NB4 (cell line): ENCODE measurements around the gene TEAD1.

Source experiments
- DNase-seq: peaks from one replicate; pipeline ENCODE4 v3.0.0; 2010; ENCODE audit warnings: low read depth
- H3K4me3 ChIP-seq: one replicate; pipeline ENCODE4 v1.5.1; 2011; ENCODE audit warnings: mild to moderate bottlenecking, low read depth, low read length, moderate library complexity
- MYC ChIP-seq: IDR thresholded peaks from 2 replicates; pipeline ENCODE4 v1.6.1; 2011; ENCODE audit warnings: low read depth, low read length
- POLR2A ChIP-seq: IDR thresholded peaks from 2 replicates; pipeline ENCODE4 v1.6.1; 2011; ENCODE audit warnings: mild to moderate bottlenecking; ENCODE audit not compliant: insufficient read length; ENCODE audit errors: extremely low read depth
- TF ChIP-seq, protein P1 (sequence below): IDR thresholded peaks from one replicate; pipeline ENCODE4 v1.5.1; 2012; ENCODE audit warnings: low read depth, low read length
- TF ChIP-seq, protein P2 (sequence below): IDR thresholded peaks from 2 replicates; pipeline ENCODE4 v1.6.1; 2011; ENCODE audit warnings: low read depth, low read length

The TEAD1 gene

GRCh38 chr11:12897867-12898266 is 223.6 kb downstream of the TEAD1 start:
- no peak overlapping the region for H3K4me3 ChIP-seq
- TF ChIP-seq POLR2A = no peak
- TF ChIP-seq, protein P1, sequence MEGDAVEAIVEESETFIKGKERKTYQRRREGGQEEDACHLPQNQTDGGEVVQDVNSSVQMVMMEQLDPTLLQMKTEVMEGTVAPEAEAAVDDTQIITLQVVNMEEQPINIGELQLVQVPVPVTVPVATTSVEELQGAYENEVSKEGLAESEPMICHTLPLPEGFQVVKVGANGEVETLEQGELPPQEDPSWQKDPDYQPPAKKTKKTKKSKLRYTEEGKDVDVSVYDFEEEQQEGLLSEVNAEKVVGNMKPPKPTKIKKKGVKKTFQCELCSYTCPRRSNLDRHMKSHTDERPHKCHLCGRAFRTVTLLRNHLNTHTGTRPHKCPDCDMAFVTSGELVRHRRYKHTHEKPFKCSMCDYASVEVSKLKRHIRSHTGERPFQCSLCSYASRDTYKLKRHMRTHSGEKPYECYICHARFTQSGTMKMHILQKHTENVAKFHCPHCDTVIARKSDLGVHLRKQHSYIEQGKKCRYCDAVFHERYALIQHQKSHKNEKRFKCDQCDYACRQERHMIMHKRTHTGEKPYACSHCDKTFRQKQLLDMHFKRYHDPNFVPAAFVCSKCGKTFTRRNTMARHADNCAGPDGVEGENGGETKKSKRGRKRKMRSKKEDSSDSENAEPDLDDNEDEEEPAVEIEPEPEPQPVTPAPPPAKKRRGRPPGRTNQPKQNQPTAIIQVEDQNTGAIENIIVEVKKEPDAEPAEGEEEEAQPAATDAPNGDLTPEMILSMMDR = no peak
- no peak for DNase-seq

GRCh38 chr11:12900496-12900895 is 226.3 kb downstream of the TEAD1 start:
- DNase-seq = no peak
- H3K4me3 ChIP-seq = no peak overlapping the region
- TF ChIP-seq MYC (no peak), POLR2A (no peak)
- TF ChIP-seq, protein P1 = no peak
- TF ChIP-seq, protein P2, sequence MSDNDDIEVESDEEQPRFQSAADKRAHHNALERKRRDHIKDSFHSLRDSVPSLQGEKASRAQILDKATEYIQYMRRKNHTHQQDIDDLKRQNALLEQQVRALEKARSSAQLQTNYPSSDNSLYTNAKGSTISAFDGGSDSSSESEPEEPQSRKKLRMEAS = no peak

DNA sequence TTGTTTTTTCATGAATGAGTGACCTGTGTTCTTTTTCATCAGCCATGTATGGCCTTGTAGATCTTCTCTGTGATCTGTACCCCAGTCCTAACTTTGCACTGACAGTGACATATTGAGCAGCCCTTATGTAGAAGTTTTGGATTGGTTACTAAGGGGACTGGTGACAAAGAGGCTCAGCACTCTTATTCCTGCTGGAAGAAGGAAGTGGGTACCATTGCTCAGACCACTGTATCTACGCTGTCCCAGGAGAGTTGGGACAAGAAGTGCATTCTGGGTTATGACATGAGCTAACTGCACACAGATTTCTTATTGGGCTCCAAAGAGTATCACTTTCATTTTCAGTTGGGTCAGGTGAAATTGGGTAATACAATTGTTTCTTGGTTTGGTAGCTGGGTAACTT is 227.1 kb downstream of the TEAD1 start:
- peak; percentile 17 for DNase-seq
- TF ChIP-seq, protein P2 = no peak
- TF ChIP-seq MYC (no peak), POLR2A (no peak)
- TF ChIP-seq, protein P1 = no peak
- no peak overlapping the region for H3K4me3 ChIP-seq

GRCh38 chr11:12901874-12902481 is 227.8 kb downstream of the TEAD1 start:
- no peak for DNase-seq
- no peak overlapping the region for H3K4me3 ChIP-seq
- TF ChIP-seq MYC = no peak
- TF ChIP-seq, protein P2 = no peak
- TF ChIP-seq POLR2A = no peak
- TF ChIP-seq, protein P1 = no peak

GRCh38 chr11:12902791-12903486 is 228.7 kb downstream of the TEAD1 start:
- DNase-seq = no peak
- no peak overlapping the region for H3K4me3 ChIP-seq
- no peak for TF ChIP-seq MYC
- TF ChIP-seq, protein P2 = no peak
- TF ChIP-seq, protein P1 = no peak
- TF ChIP-seq POLR2A = no peak
